ENCODE results near the gene SH2D4B.

GRCh38 chr10:80545258-80545881 lies 7.7 kb downstream of the SH2D4B start:
- TF ChIP-seq CTCF (IDR thresholded peaks at IDR 0.05; ENCODE audit: low read length) = no peak
- TF ChIP-seq EZH2 (IDR thresholded peaks at IDR 0.05; ENCODE audit: borderline replicate concordance, low read length) = no peak

All from OCI-LY1 (cell line).